ENCODE measurements around the gene BMPER. TPM values are rescaled to one million over a fixed set of nuclear protein-coding genes. Genes with fewer than 3 reads are reported as not detected.
A peak's percentile ranks its signal among the peaks of the same experiment; 100 is the strongest.

The BMPER gene
- total RNA-seq, 6 experiments from 2014 or later, result 9.4 to 13.5 (median 11.1) TPM

DNA sequence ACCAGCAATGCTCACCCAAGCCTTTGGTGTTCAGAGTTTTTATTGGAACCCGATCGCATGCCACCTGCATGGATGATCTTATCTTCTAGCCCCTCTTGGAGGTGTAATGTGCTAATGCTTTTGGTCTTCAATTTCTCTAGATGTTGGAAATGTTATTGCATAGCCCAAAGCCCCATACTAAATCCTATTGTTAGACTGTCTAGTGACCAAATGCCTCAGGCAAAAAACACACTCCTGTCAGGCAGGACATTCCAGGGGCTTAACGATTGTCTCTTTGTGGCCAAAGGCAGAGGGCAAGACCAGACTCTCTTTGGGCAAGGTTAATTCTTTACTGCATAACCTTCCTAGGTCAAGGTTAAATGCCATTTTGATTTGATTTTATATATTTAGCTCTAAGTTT is 187.9 kb downstream of the BMPER start:
- TF ChIP-seq, protein P1, sequence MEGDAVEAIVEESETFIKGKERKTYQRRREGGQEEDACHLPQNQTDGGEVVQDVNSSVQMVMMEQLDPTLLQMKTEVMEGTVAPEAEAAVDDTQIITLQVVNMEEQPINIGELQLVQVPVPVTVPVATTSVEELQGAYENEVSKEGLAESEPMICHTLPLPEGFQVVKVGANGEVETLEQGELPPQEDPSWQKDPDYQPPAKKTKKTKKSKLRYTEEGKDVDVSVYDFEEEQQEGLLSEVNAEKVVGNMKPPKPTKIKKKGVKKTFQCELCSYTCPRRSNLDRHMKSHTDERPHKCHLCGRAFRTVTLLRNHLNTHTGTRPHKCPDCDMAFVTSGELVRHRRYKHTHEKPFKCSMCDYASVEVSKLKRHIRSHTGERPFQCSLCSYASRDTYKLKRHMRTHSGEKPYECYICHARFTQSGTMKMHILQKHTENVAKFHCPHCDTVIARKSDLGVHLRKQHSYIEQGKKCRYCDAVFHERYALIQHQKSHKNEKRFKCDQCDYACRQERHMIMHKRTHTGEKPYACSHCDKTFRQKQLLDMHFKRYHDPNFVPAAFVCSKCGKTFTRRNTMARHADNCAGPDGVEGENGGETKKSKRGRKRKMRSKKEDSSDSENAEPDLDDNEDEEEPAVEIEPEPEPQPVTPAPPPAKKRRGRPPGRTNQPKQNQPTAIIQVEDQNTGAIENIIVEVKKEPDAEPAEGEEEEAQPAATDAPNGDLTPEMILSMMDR (IDR thresholded peaks at IDR 0.05), result no peak
- Mint-ChIP-seq H3K4me3 (no peak overlapping the region), H3K36me3 (ENCODE audit: low read depth) (peaks cover 19% of the 10 kb centered on the region), H3K9me3 (no peaks in the 10 kb centered on the region), H3K4me1 (ENCODE audit: low read depth) (peaks cover 41% of the 10 kb centered on the region), H3K27ac (no peak overlapping the region), H3K27me3 (ENCODE audit: insufficient read depth) (peaks cover 3% of the 10 kb centered on the region)
- DNase-seq, result no peak

DNA sequence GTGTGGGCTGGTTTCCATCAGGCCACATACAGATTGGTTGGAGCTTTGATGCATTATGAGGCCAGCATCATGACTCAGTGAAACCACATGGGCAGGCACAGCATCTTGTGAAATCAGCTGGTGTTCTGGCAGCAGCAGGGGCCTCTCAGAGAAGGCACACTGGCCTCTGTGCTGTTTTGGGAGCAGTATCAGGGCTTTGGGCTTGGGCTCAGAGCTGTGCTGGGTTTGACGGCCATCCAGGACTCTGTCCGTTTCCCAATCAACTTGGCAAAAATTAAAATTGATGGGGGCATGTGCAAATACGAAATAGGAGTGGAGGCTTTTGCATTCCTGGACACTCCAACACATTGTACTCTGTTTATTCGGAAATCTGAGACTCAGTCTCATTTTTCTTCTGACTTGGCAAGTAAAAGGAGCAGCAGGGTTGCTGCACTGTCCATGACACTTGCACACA is 190.9 kb downstream of the BMPER start:
- TF ChIP-seq, protein P1 (IDR thresholded peaks at IDR 0.05), result no peak
- Mint-ChIP-seq H3K4me3 (peak overlapping the region; percentile 51), H3K36me3 (ENCODE audit: low read depth) (peaks cover 29% of the 10 kb centered on the region), H3K27me3 (ENCODE audit: insufficient read depth) (peaks cover 3% of the 10 kb centered on the region), H3K9me3 (no peaks in the 10 kb centered on the region), H3K27ac (peak overlapping the region; percentile 85), H3K4me1 (ENCODE audit: low read depth) (peaks cover 26% of the 10 kb centered on the region)
- DNase-seq, result peak; percentile 79

DNA sequence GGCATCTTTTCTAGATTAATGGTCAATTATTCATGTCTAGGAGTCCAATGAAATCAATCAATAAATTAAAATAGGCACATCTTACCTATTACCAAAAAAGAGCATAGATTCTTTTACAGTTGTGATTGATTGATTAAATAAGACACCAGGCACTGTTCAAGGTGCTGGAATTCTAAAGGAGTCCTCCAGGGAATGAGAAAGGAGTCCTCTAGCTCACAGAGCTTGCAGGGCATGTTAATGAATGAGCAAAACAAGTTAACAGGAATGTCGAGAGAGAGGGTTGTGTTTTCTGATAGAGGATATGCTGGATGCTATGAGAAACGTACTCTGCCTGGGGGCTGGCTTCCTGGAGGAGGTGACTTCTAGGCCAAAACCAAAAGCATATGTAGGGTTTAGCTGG is 191.4 kb downstream of the BMPER start:
- Mint-ChIP-seq H3K9me3 (no peaks in the 10 kb centered on the region), H3K36me3 (ENCODE audit: low read depth) (peaks cover 32% of the 10 kb centered on the region), H3K27me3 (ENCODE audit: insufficient read depth) (peaks cover 3% of the 10 kb centered on the region), H3K4me3 (peak overlapping the region; percentile 51; the same call in 1 of the 2 replicates), H3K27ac (peak overlapping the region; percentile 85), H3K4me1 (ENCODE audit: low read depth) (peaks cover 21% of the 10 kb centered on the region)
- TF ChIP-seq, protein P1 (IDR thresholded peaks at IDR 0.05), result no peak
- no peak for DNase-seq

DNA sequence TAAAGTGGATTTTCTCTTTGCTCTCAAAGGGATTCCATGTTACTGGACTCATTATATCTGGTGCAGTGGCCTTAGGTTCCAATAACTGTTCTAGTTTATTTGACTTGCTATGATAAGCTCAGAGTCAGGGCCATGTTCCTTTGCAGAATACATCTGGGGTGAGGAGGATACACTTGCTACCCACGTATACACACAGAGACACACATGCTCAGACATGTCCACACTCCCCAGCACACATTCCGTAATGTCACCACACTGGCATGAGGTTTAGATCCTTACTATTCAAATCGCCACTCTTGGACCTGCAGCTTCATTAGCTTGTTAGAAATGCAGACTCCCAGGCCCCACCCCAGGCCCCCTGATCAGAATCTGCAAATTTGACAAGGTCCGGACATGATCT is 195.3 kb downstream of the BMPER start:
- H3K27me3 Mint-ChIP-seq (ENCODE audit: insufficient read depth), result peaks cover 1% of the 10 kb centered on the region
- H3K27ac Mint-ChIP-seq, result no peak overlapping the region
- H3K4me1 Mint-ChIP-seq (ENCODE audit: low read depth), result peaks cover 23% of the 10 kb centered on the region
- H3K4me3 Mint-ChIP-seq, result no peak overlapping the region
- TF ChIP-seq, protein P1 (IDR thresholded peaks at IDR 0.05), result no peak
- DNase-seq, result no peak
- no peaks in the 10 kb centered on the region for H3K9me3 Mint-ChIP-seq
- H3K36me3 Mint-ChIP-seq (ENCODE audit: low read depth), result peaks cover 31% of the 10 kb centered on the region

DNA sequence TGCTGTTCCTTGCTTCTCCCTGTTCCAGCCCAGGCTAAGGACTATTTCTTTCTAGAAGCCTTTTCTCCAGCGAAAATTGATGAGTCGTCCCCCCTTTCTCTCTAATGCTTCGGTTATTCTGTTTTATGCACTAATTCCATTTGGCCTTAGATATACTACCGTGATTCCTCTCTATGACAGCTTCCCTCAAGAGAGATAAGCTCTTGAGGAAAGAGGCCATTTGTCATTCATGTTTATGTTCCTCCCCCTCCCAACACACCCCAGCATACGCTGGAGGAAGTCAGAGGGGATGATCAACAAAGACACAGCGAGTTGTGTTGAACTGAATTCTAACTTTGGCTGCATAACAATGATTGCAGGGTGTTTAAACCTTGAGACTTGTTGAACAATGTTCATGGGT is 198.8 kb downstream of the BMPER start:
- no peaks in the 10 kb centered on the region for H3K9me3 Mint-ChIP-seq
- H3K4me3 Mint-ChIP-seq, result no peak overlapping the region
- no peak for DNase-seq
- H3K36me3 Mint-ChIP-seq (ENCODE audit: low read depth), result peaks cover 34% of the 10 kb centered on the region
- TF ChIP-seq, protein P1 (IDR thresholded peaks at IDR 0.05), result no peak
- H3K27me3 Mint-ChIP-seq (ENCODE audit: insufficient read depth), result no peaks in the 10 kb centered on the region; the same call in 1 of the 2 replicates
- H3K27ac Mint-ChIP-seq, result no peak overlapping the region
- peaks cover 28% of the 10 kb centered on the region for H3K4me1 Mint-ChIP-seq (ENCODE audit: low read depth)

DNA sequence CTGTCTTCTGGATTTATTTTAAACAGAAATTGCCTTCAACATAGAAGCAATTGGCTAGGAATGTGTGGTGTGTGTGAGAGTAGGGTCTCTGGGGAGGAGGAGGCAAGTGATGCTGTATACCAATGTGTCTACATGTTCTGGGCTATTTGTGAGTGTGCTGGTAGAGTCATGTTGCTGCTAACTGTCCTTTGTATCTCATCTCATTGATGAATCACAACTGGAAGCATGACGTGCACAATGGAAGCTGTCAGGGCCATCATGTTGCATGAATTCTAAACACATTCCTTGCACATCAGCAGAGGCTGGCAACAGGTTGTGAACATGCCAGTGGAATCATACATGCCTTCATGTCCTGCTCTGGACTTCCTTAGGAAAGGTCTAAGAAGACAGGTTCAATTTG is 199.7 kb downstream of the BMPER start:
- H3K27me3 Mint-ChIP-seq (ENCODE audit: insufficient read depth), result no peaks in the 10 kb centered on the region; the same call in 1 of the 2 replicates
- H3K9me3 Mint-ChIP-seq, result no peaks in the 10 kb centered on the region
- DNase-seq, result no peak
- H3K4me3 Mint-ChIP-seq, result no peak overlapping the region
- TF ChIP-seq, protein P1 (IDR thresholded peaks at IDR 0.05), result no peak
- no peak overlapping the region; the same call in 1 of the 2 replicates for H3K27ac Mint-ChIP-seq
- H3K4me1 Mint-ChIP-seq (ENCODE audit: low read depth), result peaks cover 28% of the 10 kb centered on the region
- peaks cover 35% of the 10 kb centered on the region for H3K36me3 Mint-ChIP-seq (ENCODE audit: low read depth)
